Measurements from ENCODE around the gene TOLLIP.
"Not testable (repeated sequence)": the region's sequence is repeated elsewhere in the genome, so short reads cannot be mapped to it uniquely, and the experiment has no call there.

TOLLIP gene

GRCh38 chr11:1309498-1310317, at the start of gene TOLLIP:
Gene TOLLIP, minus strand, starts transcription at chr11:1309632. Its CDS starts 134 bp downstream, at chr11:1309498.
- peak; percentile 96 for DNase-seq (ENCODE audit: low read depth in 2 of 2)

GRCh38 chr11:1358931-1359330, 49.5 kb upstream of the TOLLIP start:
- DNase-seq (ENCODE audit: low read depth in 2 of 2): not testable (repeated sequence)

GRCh38 chr11:1358286-1358685, 48.9 kb upstream of the TOLLIP start:
- DNase-seq (ENCODE audit: low read depth in 2 of 2): no peak

- DNase-seq (ENCODE audit: low read depth in 2 of 2): no peak
Measured at GRCh38 chr11:1356478-1356960, 47.1 kb upstream of the TOLLIP start.

- DNase-seq (ENCODE audit: low read depth in 2 of 2): no peak
Measured at GRCh38 chr11:1356007-1356435, 46.6 kb upstream of the TOLLIP start.

GRCh38 chr11:1354125-1354938, 44.9 kb upstream of the TOLLIP start:
- no peak for DNase-seq (ENCODE audit: low read depth in 2 of 2)

GRCh38 chr11:1353383-1354124, 44.1 kb upstream of the TOLLIP start:
- DNase-seq (ENCODE audit: low read depth in 2 of 2): no peak

- no peak for DNase-seq (ENCODE audit: low read depth in 2 of 2)
Measured at GRCh38 chr11:1352696-1353382, 43.4 kb upstream of the TOLLIP start.

- no peak for DNase-seq (ENCODE audit: low read depth in 2 of 2)
Measured at GRCh38 chr11:1351278-1351937, 42.0 kb upstream of the TOLLIP start.

- no peak for DNase-seq (ENCODE audit: low read depth in 2 of 2)
Measured at GRCh38 chr11:1350086-1350725, 40.8 kb upstream of the TOLLIP start.

GRCh38 chr11:1349327-1350041, 40.1 kb upstream of the TOLLIP start:
- no peak for DNase-seq (ENCODE audit: low read depth in 2 of 2)

- DNase-seq (ENCODE audit: low read depth in 2 of 2): no peak
Measured at GRCh38 chr11:1348796-1349326, 39.4 kb upstream of the TOLLIP start.

GRCh38 chr11:1348146-1348795, 38.8 kb upstream of the TOLLIP start:
- no peak for DNase-seq (ENCODE audit: low read depth in 2 of 2)

- DNase-seq (ENCODE audit: low read depth in 2 of 2): not testable (repeated sequence)
Measured at GRCh38 chr11:1347411-1347999, 38.1 kb upstream of the TOLLIP start.

- no peak for DNase-seq (ENCODE audit: low read depth in 2 of 2)
Measured at GRCh38 chr11:1346669-1347390, 37.4 kb upstream of the TOLLIP start.

- DNase-seq (ENCODE audit: low read depth in 2 of 2): no peak
Measured at GRCh38 chr11:1345737-1346513, 36.5 kb upstream of the TOLLIP start.

- DNase-seq (ENCODE audit: low read depth in 2 of 2): no peak
Measured at GRCh38 chr11:1344056-1344635, 34.7 kb upstream of the TOLLIP start.
